GM18867 (cell line): ENCODE results near the gene SFTPB.
"Not testable (repeated sequence)": the region's sequence is repeated elsewhere in the genome, so short reads cannot be mapped to it uniquely, and the experiment has no call there.

Experiments used
- ATAC-seq: cut with Tn5 transposase; IDR thresholded peaks from one replicate; pipeline ENCODE4 v1.9.1; 2021; ENCODE audit warnings: mild to moderate bottlenecking, moderate library complexity; ENCODE audit not compliant: unreplicated experiment

The SFTPB gene

DNA sequence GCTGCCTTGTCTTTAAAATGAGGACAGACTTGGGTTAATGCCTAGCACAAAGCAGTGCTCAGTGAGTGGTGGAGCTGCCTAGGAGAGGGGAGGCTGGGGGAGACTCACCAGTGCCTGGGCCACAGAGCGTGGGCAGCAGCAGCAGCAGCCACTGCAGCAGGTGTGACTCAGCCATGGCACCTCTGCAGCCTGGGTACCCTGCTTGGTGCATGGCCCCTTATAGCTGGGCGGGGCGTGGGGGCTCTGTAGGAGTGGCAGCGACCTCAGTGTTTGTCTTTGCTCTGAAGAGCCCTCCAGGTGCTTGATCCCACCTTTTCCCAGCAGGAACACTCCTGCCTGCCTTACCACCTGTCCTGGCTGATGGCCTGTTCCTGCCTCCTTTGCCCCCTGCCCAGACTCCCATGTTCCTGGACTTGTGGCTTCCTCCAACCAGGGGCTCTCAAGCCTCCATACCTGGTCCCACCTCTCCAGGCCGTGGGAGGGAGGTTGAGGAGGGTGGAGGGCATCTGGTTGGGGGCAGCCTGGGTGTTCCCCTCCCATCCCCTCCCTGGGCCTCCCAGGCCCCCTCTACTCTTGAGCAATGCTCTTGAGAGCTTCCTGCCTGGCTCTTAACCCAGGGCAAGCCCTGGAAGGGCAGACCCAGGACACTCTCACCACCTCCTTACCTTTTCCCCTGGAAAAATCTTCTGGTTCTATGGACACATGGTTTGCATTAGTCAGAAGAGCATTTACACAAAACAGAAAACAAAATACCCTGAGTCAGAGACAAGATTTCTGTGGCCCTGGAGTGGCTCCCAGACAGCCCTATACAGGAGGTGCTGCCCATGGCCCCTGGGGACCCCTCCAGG lies at the start of gene SFTPB:
Gene SFTPB (minus strand): TSS at position 191 of the 848 bp plus-strand sequence. CDS start 16 bp downstream, at position 175.
- no peak for ATAC-seq

DNA sequence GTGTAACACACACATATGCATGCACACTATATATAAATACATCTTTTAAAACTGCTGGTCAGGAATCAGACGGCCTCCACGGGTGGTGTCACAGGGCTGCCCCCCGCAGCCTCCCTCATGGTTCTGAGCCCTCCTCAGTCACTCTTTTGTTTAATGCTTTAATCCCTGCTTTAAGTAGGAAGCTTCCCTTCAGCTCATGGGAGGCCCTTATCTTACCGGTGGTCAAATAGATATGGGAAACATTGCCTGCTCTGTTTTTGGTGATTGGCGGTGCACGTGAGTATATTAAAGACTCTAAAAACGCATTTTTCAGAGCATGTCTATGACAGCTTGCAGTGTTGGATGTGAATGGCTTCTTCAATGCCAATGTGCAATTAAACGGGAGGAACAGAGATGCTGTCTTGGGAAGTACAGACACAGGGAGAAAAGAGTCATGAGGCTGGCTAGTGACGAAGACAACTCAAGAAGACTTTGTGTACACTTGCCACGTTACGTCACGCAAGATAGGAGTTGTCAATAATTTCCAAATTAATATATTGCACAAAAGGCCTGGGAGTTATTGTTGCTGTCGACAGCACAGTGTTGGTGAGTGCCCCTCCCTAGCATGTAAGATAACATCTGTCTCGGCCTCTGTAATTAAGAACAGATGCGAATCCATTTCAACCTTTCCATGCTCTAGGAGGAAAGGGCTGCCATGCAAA lies 49.5 kb upstream of the SFTPB start:
- ATAC-seq = no peak

DNA sequence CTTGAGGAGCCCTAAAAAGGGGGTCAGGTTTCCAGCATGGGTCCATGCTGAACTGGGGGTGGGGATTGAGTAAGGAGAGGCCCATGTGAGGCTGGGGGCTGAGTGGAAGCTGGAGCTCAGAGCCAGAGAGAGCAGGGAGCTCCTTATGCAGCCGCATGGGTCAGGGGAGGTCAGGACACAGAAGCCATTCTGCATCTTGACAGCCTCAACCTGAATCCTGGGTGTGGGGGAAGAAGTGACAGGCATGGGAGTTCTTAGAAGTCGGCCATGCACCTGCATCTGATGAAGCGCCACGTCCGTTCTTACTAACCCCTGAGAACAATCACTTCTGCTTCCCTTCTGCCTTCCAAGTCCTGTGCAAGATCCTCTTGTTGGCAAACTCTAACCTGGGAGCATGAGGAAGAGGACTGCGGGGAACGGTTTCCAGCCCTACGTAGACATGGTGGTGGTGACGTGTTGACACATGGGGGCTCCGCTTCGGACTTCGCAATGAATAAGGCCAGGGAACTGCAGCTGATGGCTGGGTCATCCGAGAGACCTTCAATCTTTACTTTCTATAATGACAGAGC lies 48.4 kb upstream of the SFTPB start:
- ATAC-seq = no peak

DNA sequence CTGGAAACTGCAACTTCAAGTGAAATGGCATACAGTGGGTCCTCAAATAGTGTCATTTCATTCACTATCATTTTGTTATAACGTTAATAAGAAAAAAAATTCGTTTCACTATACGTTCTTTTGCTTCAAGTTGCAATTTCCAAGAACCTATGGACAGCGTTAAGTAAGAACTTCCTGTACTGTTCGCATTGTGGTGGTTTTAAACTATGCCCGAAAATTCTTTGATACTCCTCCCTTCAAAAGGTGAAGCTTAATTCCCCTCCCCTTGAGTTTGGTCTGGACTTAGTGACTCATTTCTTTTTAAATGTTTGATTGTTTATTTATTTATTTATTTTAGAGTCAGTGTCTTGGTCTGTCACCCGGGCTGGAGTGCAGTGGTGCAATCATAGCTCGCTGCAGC lies 46.8 kb upstream of the SFTPB start:
- ATAC-seq = no peak

DNA sequence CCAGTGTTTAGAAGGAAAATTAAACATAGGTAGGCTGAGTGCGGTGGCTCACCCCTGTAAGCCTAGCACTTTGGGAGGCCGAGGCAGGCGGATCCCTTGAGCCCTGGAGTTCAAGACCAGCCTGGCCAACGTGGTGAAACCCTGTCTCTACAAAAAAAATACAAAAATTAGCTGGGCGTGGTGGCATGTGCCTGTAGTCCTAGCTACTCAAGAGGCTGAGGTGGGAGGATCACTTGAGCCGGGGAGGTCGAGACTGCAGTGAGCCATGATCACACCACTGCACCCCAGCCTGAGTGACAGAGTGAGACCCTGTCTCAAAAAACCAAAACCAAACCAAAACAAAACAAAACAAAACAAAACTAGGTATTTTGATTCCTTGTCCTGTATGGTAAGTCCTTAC lies 46.4 kb upstream of the SFTPB start:
- ATAC-seq = not testable (repeated sequence)

DNA sequence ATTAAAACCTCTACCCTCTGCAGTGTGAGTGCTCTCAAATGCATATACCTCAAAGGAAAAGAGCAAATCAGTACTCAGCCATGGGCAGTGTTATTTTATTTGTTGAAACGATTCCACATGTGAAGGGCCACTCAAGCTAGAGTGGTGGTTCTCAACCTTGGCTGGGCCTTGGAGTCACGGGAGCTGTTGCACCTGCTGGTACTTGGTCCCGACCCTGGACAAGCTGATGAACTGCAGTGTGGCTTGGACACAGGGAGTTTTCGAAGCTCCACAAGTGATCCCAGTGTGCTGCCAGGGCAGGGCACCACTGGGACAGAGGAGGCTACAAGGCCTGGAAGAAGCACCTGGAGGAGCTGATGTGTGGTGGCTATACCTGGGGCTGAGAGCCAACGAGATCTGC lies 45.8 kb upstream of the SFTPB start:
- ATAC-seq = no peak

DNA sequence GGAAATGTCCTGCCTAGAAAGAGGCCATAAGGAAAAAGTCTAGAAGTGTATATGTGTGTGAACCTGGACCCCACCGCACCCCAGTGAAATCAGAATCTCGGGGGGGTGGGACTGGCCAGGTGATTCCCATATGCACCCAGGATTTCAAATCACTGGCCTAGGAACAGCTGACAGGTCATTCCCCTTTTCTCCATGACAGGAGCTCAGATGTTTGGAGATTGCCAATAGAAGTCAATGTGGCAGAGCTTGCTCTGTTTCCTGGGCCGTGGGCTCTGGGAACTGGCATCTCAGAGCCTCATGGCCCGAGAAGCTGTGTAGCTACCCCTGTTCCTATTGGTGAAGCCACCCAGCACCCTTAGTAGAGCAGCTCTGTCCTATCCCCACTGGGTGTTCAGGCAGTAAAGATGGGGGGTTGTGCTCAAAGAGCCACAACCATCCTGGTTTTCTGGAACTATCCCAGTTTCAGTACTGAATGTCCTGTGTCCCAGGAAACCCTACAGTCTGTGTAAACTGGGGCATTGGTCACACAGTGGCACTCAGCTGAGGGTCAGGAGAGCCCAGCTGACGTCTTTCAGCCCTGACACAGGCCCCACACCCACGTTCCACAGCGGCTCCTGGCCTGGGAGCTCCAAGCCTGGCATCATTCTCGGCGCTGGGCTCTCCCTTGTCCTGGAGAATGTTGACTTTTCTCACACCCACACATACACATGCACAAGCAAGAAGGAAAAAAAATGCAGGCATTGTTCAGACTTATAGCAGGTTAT lies 45.0 kb upstream of the SFTPB start:
- ATAC-seq = no peak

DNA sequence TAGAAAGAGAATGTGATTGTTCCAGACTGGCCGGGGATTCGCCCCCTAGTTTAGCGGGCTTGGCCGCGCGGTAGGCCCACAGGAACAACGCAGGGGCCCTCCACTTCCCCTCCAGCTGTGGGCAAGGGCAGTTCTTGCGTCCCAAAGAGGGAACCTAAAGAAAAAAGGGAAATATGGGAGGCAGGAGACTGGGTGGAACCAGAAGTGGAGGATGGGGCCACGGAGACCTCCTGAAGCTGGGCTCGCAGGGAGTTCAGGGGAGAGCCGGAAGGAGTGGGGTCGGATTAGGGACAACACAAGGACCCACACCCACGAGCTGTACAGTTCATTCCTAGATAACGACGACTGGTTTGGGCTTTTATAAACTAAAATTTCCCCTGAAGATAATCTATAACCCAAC lies 44.3 kb upstream of the SFTPB start:
- ATAC-seq = no peak

DNA sequence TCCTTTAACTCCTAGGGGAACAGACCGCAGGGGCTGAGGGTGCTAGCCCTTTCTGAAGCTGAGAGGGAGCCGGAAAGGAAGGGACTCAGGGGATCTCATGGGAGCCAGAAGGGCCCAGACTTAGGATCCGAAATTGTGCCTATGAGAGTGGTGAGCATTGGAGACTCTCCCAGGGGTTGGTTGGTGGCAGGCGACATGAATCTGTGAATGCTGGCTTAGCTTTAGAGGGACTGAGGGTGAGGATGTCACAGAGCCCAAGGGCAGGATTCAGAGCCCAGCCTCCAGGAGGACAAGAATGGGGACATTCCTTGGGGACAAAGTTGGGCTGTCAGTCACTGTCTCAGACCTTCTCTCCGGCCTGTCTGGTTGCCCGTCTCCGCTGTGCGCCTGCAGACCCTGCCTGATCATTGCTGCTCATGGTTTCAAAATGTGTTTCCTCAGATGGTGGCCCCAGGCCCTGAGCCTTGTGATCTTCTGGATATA lies 43.6 kb upstream of the SFTPB start:
- ATAC-seq = no peak

DNA sequence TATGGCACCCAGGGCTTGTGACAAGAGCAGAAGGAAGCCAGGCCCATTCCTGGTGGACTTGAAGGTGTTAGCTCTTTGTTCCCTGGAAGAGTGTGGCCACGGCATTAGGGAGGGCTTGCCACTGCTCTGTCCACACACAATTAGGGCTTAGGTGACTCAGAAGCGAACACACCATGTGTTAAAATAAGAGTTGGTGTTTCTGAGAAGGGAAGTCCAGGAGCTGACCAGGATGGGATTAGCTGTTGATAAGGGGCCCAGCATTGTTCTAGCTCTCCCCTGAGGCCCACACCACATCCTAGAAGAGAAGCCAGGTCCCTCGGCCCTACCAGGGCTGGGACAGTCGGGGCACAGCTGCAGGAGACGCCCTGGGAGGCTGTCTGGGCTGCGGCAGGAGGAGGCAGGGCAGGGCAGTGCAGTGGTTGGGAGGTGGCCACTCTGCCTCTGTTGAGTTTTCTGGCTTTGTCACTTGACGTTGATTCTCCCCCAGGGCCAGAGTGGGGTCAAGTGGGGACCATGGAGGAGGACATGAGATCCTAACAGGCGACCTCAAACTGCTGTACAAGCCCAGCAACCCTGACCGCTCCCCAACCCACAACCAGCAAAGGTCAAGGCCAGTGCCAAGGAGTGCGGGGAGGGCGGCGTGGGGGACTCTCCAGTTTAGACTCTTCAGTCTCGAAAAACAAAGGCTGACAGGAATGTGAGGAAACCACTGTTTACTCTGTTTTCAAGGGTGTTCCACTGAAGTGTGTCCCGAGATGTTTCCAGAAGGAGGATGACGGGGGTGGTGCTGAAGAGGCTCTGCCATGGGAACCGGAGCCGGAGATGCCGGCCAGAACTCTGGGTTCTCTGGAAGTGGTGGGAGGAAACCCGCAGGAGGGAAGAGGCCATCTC lies 42.9 kb upstream of the SFTPB start:
- ATAC-seq = no peak

DNA sequence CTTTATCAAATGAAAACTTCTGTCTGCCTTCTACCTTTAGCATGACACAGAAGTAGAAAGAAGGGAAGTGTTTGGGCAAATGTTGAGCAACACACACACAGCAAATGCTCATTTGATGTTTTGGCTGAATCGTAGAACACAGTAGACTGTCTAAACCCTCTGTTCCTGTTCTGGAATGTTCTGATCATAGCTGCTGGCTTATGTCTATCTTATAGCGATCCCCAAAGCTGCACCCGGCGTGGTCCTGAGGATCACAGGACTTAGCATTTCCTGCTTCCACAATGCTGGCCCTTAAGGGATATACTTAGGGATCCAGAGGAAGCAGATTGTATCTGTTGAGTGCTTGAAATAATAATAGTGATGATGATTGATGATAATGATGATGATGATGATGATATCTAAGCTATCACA lies 41.4 kb upstream of the SFTPB start:
- no peak for ATAC-seq

DNA sequence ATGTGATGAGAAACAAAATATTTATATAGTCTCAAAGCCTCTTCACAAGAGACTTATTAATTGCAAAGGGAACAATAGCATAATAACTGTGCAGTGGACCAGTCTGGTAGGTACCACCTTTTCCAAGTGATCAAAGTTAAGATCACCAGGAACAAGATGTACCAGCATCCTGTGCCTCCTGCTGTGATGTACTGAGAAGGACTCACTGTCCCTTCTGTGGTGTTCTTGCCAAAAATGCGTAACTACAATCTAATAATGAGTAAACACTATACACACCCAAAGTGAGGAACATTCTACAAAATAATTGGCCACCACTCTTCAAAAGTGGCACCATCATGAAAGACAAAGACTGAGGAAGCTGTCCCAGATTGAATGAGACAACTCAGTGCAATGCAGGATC lies 40.6 kb upstream of the SFTPB start:
- ATAC-seq = no peak

DNA sequence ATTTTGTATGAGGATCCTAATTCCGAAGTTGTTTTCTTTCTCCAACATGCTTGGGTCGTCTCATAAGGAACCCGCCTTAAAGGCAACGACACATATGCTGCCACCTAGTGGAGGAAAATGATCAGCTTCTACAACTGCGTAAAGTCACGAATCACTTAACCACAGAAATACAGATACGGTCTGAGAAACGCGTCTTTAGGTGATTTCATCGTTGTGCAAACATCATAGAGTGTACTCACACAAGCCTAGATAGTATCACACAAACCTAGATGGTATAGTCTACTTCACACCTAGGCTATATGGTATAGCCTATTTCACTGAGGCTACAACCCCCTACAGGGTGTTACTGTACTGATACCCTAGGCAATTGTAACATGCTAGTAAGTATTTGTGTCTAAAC lies 39.3 kb upstream of the SFTPB start:
- ATAC-seq = peak; percentile 51

DNA sequence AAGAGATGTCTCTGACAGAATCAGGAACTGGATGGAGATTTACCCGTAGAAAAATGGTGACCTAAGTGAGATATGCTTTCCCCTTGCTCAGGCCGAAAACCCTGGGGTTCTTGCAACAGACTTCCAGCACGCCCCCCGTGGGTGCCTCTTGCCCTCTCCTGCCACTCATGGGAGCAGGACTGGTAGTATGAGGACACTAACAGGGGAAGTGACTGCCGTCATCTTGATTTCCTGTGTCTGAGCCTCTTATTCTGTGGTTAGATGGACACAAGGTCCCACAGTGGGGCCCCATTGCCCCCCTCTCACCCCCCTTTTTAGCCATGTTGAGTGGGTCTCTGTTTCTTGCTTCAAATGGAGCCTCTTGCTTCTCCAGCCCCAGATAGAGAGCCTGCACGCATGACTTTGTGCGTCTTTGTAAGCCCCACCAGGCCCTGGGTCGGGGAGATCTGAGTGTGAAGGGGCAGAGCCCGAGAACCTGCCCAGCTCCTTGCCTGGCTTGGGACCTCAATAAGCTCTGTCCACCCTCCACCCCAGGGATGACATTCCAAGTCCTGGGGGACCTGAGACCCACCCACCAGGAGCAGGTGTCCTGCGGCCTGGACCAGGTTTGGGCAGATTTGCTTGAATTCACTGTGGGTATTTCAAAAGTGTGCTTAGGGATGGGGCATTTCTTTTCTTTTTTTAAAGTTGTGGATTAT lies 38.7 kb upstream of the SFTPB start:
- ATAC-seq = no peak

DNA sequence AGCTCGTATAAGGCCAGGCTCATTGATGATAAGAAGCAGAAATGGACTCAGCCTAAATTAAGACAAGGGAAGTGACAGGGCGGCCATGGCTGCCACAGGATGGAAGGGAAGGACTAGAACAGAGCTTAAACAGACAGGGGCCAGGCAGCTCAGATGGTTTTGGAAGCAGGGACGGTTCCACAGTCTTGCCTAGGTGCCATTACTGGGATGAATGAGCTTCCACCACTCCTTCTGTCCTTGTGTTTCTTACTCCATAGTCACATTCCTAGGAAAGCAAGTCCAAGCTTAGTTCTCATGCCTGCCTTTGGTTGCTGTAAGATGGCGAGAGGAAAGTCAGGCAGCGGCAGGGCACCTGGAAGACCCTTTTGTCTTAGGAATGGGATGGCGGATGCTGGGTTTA lies 38.1 kb upstream of the SFTPB start:
- no peak for ATAC-seq

DNA sequence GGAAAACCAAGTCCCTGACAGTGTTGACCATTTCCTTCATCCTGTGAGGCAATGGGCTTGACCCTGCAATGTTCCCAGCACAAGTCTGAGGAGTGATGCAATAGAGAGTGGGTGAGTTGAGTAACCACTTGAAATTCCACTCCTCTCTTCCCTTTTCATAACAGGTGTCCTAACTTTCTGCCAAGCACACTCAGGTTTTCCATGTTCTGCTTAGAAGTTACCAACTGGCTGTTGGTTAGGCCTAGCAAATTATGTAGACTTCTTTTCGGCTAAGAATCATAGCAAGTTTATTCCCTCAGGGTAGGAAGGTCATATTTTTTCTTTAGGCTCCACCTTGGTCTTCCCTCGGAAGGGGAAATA lies 37.7 kb upstream of the SFTPB start:
- ATAC-seq = no peak

DNA sequence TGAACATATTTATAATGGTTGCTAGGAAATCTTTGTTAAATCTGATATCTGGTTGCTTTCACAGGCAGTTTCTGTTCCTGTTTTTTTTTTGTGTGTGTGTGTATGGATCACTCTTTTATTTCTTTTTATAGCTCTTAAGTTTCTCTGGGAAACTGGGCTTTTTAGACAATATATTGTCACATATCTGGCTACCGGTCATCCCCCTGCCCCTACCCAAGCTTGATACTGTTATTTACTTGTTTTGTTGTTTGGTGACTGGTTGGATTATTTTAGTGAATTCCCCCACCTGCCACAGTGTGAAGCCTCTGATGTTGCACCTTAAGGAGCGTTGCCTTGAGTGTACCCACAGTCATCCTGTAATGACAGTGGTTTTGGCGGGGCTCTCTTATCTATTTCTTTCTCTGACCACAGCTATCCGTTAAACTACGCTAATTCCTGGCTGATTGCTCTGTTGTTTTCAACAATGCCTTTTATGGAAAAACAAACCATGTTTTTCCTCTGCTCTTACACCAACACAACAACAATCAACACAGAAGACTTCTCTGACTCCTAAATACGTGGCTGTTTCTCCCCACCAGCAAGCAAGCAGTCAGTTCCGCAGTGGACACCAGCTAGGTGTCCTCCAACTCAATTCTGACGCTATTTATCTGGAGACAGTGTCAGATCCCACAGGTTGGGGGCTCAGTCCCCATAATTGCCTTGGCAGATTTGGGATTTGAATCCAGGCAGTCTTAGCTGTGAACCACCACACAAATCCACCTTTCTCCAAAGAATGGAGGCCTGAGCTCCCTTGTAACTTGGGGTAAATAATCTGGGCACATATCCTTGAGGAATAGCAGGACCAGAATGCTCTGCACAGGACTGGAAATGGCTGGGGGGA lies 37.0 kb upstream of the SFTPB start:
- ATAC-seq = peak; percentile 78

DNA sequence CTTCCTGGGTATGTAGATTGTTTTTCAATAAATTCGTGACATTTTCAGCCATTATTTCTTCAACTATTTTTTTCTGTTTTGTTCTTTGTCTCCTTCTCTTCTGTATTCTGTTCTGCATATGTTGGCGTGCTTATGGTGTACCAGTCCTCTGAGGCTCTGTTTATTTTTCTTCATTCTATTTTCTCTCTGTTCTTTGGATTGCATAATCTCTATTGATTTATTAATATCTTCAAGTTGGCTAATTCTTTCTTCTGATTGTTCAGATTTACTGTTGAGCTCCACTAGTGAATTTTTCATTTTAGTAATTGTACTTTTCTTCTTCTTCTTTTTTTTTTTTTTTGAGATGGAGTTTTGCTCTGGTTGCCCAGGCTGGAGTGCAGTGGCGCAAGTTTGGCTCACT lies 36.0 kb upstream of the SFTPB start:
- no peak for ATAC-seq

DNA sequence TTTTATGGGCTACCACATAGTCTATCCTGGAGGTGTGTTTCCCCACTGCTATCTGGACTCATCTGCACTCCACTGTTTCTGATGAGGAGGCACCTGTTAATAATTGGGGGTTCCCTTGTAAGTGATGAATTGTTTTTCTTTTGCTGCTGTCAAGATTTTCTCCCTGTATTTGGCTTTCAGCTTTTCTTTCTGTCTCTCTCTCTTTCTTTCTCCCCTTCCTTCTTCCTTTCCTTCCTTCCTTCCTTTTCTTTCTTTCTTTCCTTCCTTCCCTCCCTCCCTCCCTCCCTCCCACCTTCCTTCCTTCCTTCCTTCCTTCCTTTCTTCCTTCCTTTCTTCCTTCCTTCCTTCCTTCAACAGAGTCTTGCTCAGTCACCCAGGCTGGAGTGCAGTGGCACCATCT lies 35.3 kb upstream of the SFTPB start:
- ATAC-seq = no peak
